ENCODE data around the gene ACVRL1.
A peak's percentile ranks its signal among the peaks of the same experiment; 100 is the strongest.

The ACVRL1 gene

DNA sequence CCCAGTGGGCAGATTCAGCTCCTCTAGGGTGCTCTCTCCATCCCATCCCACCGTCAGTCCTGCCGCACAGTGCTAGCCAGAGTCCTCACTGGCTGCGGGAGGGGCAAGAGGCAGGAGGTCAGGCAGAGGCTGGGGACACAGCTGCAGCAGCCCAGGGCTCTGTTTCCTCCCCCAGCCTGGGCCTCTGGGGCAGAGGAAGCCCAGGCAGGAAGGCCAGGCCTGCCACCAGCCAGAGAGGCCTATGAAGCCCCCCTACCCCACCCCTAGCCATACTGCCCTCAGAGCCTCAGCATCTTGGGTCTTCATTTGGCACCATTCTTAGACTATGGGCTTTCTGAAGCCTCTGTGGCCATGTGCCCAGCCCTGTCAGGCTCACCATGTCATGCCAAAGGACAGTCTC is 3.4 kb downstream of the ACVRL1 start:
- Histone ChIP-seq H3K27ac (ENCODE audit: low read length) (no peak overlapping the region), H3K9ac (ENCODE audit: low read length in 2 of 2) (no peak overlapping the region), H3K36me3 (ENCODE audit: control insufficient read depth in 2 of 2, insufficient read depth in 2 of 2, low read length in 2 of 2) (no peaks in the 10 kb centered on the region), H3K9me3 (ENCODE audit: control insufficient read depth in 2 of 2, low read length in 2 of 2) (no peaks in the 10 kb centered on the region), H3K4me3 (ENCODE audit: low read length in 2 of 2) (peak overlapping the region in 1 of 2 donors; percentile 44), H3K4me1 (ENCODE audit: control insufficient read depth, insufficient read depth, low read length) (peaks cover 54% of the 10 kb centered on the region), H3K27me3 (ENCODE audit: control insufficient read depth in 1 of 2, insufficient read depth in 2 of 2, low read length in 2 of 2) (peaks cover 15 to 27% of the 10 kb centered on the region in 2 donors)

DNA sequence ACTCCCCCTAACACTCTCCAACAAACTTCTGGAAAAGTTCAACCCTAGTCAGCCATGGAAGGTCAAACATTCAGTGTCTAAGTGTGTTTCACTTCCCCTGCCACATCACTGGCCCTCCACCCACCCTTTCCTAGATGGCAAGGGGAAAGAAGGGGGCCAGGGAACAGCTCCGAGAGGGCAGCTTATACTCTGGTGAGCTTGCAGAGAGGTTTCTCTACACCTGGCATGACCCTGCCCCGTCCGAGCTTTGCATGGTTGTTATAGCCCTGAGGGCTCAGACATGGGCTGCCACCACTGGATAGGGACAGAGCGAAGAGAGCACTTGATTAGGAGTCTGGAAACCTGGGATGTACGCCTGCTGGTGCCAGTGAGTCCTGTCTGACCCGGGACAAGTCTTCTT is 4.0 kb downstream of the ACVRL1 start:
- Histone ChIP-seq H3K4me1 (ENCODE audit: control insufficient read depth, insufficient read depth, low read length) (peaks cover 49% of the 10 kb centered on the region), H3K9ac (ENCODE audit: low read length in 2 of 2) (no peak overlapping the region), H3K4me3 (ENCODE audit: low read length in 2 of 2) (no peak overlapping the region), H3K36me3 (ENCODE audit: control insufficient read depth in 2 of 2, insufficient read depth in 2 of 2, low read length in 2 of 2) (no peaks in the 10 kb centered on the region), H3K9me3 (ENCODE audit: control insufficient read depth in 2 of 2, low read length in 2 of 2) (no peaks in the 10 kb centered on the region), H3K27me3 (ENCODE audit: control insufficient read depth in 1 of 2, insufficient read depth in 2 of 2, low read length in 2 of 2) (peaks cover 17 to 23% of the 10 kb centered on the region in 2 donors), H3K27ac (ENCODE audit: low read length) (no peak overlapping the region)

DNA sequence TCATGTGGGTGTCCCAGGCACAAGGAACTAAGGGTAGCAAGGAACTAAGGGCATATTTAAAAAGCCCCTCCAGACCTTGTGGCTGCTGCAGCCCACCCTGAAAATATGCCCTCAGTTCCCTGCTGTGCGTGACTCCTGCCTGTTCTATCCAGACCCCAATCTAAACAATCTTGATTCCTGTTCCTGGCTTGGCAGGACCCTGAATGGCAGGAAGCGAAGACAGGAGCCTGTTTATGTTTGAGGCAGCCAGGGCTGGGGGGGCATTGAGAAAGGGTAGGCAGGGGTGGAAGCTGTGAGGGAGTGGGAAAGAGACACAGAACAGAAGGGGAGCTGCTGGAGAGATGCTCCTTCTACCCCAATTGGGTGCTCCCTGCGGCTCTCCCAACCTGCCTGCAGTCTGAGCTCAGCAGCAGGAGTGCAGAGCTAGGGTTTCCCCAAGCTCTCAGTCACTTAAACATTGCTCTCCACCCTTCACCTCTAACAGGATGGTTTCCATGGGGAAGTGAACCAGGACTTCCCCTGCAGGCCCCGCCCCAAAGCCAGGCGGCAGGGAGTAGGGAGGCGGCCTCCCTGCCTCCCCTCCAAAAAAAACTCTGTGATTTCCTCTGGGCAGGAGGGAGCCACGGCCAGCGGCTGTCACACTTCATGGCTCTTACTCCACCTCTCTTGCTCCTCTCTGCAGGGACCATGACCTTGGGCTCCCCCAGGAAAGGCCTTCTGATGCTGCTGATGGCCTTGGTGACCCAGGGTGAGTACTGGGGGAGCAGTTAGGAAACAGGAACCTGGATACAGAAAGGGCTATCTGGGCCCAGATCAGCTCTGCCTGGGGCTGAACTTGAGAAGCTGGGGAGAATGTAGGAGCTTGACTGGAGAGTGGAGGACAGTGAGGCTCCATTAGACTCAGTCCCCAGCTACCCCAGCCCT is 4.7 kb downstream of the ACVRL1 start:
- Histone ChIP-seq H3K27ac (ENCODE audit: low read length) (no peak overlapping the region), H3K36me3 (ENCODE audit: control insufficient read depth in 2 of 2, insufficient read depth in 2 of 2, low read length in 2 of 2) (no peaks in the 10 kb centered on the region), H3K27me3 (ENCODE audit: control insufficient read depth in 1 of 2, insufficient read depth in 2 of 2, low read length in 2 of 2) (peaks cover 17 to 18% of the 10 kb centered on the region in 2 donors), H3K9me3 (ENCODE audit: control insufficient read depth in 2 of 2, low read length in 2 of 2) (no peaks in the 10 kb centered on the region), H3K4me3 (ENCODE audit: low read length in 2 of 2) (peak overlapping the region in 1 of 2 donors; percentile 44), H3K4me1 (ENCODE audit: control insufficient read depth, insufficient read depth, low read length) (peaks cover 47% of the 10 kb centered on the region), H3K9ac (ENCODE audit: low read length in 2 of 2) (no peak overlapping the region)

DNA sequence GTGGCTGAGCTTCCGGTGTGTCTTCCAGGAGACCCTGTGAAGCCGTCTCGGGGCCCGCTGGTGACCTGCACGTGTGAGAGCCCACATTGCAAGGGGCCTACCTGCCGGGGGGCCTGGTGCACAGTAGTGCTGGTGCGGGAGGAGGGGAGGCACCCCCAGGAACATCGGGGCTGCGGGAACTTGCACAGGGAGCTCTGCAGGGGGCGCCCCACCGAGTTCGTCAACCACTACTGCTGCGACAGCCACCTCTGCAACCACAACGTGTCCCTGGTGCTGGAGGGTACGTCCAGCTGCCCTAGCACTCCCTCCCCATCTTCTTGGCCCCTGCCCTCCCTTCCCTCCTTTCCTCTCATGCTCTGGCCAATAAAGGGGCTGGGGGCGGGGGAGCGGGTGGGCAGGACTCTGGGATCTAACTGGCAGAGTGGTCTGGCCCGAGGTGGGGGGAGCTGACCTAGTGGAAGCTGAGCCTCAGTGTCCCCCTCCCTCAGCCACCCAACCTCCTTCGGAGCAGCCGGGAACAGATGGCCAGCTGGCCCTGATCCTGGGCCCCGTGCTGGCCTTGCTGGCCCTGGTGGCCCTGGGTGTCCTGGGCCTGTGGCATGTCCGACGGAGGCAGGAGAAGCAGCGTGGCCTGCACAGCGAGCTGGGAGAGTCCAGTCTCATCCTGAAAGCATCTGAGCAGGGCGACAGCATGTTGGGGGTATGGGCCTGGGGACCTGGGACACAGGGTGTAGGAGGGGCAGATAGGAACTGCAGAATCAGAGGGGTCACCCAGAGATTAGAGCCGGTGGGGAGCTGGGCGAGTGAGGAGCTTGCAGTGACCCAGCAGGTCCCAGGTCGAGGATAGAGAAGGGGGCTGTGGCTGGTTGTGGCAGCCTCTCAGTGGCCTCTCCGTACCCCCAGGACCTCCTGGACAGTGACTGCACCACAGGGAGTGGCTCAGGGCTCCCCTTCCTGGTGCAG is 6.0 kb downstream of the ACVRL1 start:
- peaks cover 5 to 10% of the 10 kb centered on the region in 2 donors for H3K27me3 ChIP-seq (ENCODE audit: control insufficient read depth in 1 of 2, insufficient read depth in 2 of 2, low read length in 2 of 2)
- peak overlapping the region in 1 of 2 donors; percentile 44 for H3K4me3 ChIP-seq (ENCODE audit: low read length in 2 of 2)
- peaks cover 41% of the 10 kb centered on the region for H3K4me1 ChIP-seq (ENCODE audit: control insufficient read depth, insufficient read depth, low read length)
- no peaks in the 10 kb centered on the region for H3K36me3 ChIP-seq (ENCODE audit: control insufficient read depth in 2 of 2, insufficient read depth in 2 of 2, low read length in 2 of 2)
- no peaks in the 10 kb centered on the region for H3K9me3 ChIP-seq (ENCODE audit: control insufficient read depth in 2 of 2, low read length in 2 of 2)
- no peak overlapping the region for H3K9ac ChIP-seq (ENCODE audit: low read length in 2 of 2)
- H3K27ac ChIP-seq (ENCODE audit: low read length) = no peak overlapping the region

DNA sequence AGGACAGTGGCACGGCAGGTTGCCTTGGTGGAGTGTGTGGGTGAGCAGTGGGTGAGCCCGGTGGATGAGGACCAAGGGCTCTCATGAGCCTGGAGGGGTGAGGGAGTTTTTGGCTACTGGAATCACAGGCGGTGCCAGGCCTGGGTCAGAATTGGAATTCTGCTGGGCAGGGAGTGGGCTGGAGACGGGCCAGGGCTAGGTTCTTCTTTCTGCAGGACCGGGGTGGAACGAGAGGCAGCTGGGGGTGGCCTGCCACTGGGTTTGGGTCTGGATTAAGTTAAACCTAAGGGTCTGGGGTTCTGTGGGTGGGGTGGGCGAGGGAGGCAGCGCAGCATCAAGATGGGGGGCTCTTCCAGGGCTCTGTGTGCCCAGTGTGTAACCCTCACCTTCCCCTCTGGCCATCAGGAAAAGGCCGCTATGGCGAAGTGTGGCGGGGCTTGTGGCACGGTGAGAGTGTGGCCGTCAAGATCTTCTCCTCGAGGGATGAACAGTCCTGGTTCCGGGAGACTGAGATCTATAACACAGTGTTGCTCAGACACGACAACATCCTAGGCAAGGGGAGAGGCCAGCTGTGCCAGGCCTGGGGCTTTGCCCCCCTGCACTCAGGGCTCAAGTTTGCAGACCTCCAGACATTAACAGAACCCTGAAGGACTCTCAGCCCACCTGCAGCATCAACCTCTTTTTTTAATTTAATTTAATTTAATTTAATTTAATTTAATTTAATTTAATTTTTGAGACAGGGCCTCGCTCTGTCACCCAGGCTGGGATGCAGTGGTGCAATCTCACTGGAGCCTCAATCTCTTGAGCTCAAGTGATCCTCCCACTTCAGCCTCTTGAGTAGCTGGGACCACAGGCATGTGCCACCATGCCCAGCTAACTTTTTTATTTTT is 7.0 kb downstream of the ACVRL1 start:
- Histone ChIP-seq H3K9ac (ENCODE audit: low read length in 2 of 2) (no peak overlapping the region), H3K27ac (ENCODE audit: low read length) (no peak overlapping the region), H3K27me3 (ENCODE audit: control insufficient read depth in 1 of 2, insufficient read depth in 2 of 2, low read length in 2 of 2) (peaks cover 0 to 8% of the 10 kb centered on the region in 2 donors), H3K9me3 (ENCODE audit: control insufficient read depth in 2 of 2, low read length in 2 of 2) (no peaks in the 10 kb centered on the region), H3K4me3 (ENCODE audit: low read length in 2 of 2) (peak overlapping the region in 1 of 2 donors; percentile 22), H3K4me1 (ENCODE audit: control insufficient read depth, insufficient read depth, low read length) (peaks cover 35% of the 10 kb centered on the region), H3K36me3 (ENCODE audit: control insufficient read depth in 2 of 2, insufficient read depth in 2 of 2, low read length in 2 of 2) (peaks cover 0 to 2% of the 10 kb centered on the region in 2 donors)

DNA sequence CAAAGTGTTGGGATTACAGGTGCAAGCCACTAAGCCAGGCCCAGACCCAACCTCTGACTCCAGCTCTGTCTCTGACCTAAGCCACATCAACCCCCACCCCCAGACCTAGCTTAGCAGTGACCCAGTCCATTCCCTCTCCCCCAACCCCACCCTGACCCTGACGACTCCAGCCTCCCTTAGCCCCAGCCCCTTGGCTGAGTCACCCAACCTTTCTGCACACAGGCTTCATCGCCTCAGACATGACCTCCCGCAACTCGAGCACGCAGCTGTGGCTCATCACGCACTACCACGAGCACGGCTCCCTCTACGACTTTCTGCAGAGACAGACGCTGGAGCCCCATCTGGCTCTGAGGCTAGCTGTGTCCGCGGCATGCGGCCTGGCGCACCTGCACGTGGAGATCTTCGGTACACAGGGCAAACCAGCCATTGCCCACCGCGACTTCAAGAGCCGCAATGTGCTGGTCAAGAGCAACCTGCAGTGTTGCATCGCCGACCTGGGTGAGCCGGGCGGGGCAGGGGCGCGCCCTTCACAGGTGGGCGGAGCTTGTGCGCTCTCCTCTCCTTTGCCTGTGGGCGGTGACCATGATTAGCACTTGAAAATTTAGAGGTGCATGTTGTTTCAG is 7.8 kb downstream of the ACVRL1 start:
- Histone ChIP-seq H3K4me3 (ENCODE audit: low read length in 2 of 2) (no peak overlapping the region), H3K9me3 (ENCODE audit: control insufficient read depth in 2 of 2, low read length in 2 of 2) (no peaks in the 10 kb centered on the region), H3K27ac (ENCODE audit: low read length) (no peak overlapping the region), H3K9ac (ENCODE audit: low read length in 2 of 2) (no peak overlapping the region), H3K36me3 (ENCODE audit: control insufficient read depth in 2 of 2, insufficient read depth in 2 of 2, low read length in 2 of 2) (peaks cover 0 to 2% of the 10 kb centered on the region in 2 donors), H3K4me1 (ENCODE audit: control insufficient read depth, insufficient read depth, low read length) (peaks cover 35% of the 10 kb centered on the region), H3K27me3 (ENCODE audit: control insufficient read depth in 1 of 2, insufficient read depth in 2 of 2, low read length in 2 of 2) (peaks cover 0 to 8% of the 10 kb centered on the region in 2 donors)

DNA sequence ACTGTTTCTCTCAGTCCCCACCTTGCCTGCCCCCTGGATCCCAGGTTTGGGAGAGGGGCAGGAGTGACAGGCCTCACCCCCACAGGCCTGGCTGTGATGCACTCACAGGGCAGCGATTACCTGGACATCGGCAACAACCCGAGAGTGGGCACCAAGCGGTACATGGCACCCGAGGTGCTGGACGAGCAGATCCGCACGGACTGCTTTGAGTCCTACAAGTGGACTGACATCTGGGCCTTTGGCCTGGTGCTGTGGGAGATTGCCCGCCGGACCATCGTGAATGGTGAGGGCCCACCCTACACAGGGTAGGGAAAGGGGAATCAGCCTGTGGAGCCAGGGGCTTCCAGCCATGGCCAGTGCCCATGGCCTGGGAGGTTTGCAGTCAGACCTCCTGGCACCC is 8.6 kb downstream of the ACVRL1 start:
- Histone ChIP-seq H3K27me3 (ENCODE audit: control insufficient read depth in 1 of 2, insufficient read depth in 2 of 2, low read length in 2 of 2) (peaks cover 0 to 8% of the 10 kb centered on the region in 2 donors), H3K4me1 (ENCODE audit: control insufficient read depth, insufficient read depth, low read length) (peaks cover 28% of the 10 kb centered on the region), H3K4me3 (ENCODE audit: low read length in 2 of 2) (no peak overlapping the region), H3K9ac (ENCODE audit: low read length in 2 of 2) (no peak overlapping the region), H3K9me3 (ENCODE audit: control insufficient read depth in 2 of 2, low read length in 2 of 2) (no peaks in the 10 kb centered on the region), H3K27ac (ENCODE audit: low read length) (no peak overlapping the region), H3K36me3 (ENCODE audit: control insufficient read depth in 2 of 2, insufficient read depth in 2 of 2, low read length in 2 of 2) (peaks cover 0 to 2% of the 10 kb centered on the region in 2 donors)

DNA sequence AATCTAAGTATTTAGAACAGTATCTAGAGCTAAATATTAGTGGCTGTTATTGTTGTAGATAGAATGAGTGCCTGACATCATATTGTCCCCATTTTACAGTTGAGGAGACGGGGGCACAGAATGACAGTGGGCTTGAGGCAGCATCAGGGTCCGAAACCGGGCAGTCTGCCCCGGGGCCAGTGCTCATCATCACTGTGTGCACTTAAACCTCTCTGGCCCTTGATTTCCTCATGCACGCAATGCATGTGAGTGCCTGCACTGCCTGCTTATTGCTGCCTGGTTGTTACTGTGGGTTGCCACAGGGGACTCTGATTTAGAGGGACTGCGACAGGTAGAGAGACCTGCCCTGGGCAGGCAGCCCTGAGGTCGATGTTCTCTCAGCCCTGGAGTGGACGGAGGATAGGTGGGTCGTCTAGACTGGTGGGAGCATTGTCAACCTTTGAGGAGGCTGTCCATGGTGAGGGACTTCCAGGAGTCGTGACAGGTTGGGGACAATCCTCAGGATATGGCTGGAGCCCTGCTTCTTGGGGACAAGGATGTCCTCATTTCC is 9.8 kb downstream of the ACVRL1 start:
- Histone ChIP-seq H3K27ac (ENCODE audit: low read length) (no peak overlapping the region), H3K9ac (ENCODE audit: low read length in 2 of 2) (no peak overlapping the region), H3K4me1 (ENCODE audit: control insufficient read depth, insufficient read depth, low read length) (peaks cover 18% of the 10 kb centered on the region), H3K27me3 (ENCODE audit: control insufficient read depth in 1 of 2, insufficient read depth in 2 of 2, low read length in 2 of 2) (peaks cover 0 to 4% of the 10 kb centered on the region in 2 donors), H3K4me3 (ENCODE audit: low read length in 2 of 2) (no peak overlapping the region), H3K9me3 (ENCODE audit: control insufficient read depth in 2 of 2, low read length in 2 of 2) (no peaks in the 10 kb centered on the region), H3K36me3 (ENCODE audit: control insufficient read depth in 2 of 2, insufficient read depth in 2 of 2, low read length in 2 of 2) (peaks cover 0 to 2% of the 10 kb centered on the region in 2 donors)

DNA sequence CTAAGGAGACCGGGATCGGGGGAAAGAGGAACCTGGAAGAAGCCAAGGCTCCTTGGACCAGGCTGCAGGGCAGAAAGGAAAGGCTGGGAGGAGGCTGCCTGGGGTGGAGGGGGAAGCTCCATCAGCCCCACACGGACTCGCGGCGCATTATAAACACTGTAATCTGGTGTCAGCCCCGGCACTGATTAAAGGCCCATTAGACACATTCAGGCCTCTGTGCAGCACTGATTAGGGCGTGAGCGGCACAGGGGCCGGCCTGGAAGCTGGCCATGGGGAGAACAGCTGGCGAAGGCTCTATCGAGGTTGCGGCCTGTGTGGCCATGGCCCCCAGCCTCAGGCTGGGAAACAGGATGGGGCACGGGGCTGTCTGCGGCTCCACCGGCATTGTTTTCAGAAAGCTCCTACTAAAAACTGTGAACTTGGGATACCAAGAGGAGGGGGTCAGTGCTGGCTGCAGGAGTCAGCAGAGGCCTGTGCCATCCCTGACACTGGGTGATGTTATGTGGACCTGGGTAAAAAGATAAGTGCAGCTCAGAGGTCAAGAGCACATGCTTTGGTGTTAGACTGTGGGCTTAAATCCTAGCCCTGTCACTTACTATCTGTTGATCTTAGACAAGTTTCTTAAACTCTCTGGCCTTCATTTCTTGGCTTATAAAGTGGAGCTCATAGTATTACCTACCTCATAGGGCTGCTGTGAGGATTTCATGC is 10.6 kb downstream of the ACVRL1 start:
- H3K4me3 ChIP-seq (ENCODE audit: low read length in 2 of 2) = no peak overlapping the region
- H3K4me1 ChIP-seq (ENCODE audit: control insufficient read depth, insufficient read depth, low read length) = peaks cover 12% of the 10 kb centered on the region
- H3K9ac ChIP-seq (ENCODE audit: low read length in 2 of 2) = no peak overlapping the region
- H3K9me3 ChIP-seq (ENCODE audit: control insufficient read depth in 2 of 2, low read length in 2 of 2) = no peaks in the 10 kb centered on the region
- H3K27me3 ChIP-seq (ENCODE audit: control insufficient read depth in 1 of 2, insufficient read depth in 2 of 2, low read length in 2 of 2) = peaks cover under 1 to 4% of the 10 kb centered on the region in 2 donors
- H3K36me3 ChIP-seq (ENCODE audit: control insufficient read depth in 2 of 2, insufficient read depth in 2 of 2, low read length in 2 of 2) = peaks cover 0 to 2% of the 10 kb centered on the region in 2 donors
- no peak overlapping the region for H3K27ac ChIP-seq (ENCODE audit: low read length)

All from stomach smooth muscle (tissue), 2 donors.